GM19239 (cell line): ENCODE results near the gene COBL.

Source experiments
- DNase-seq: peaks from one replicate; pipeline ENCODE4 v3.0.0; 2011; ENCODE audit warnings: low spot score; ENCODE audit not compliant: insufficient read length
- FAIRE-seq: peaks from 2 replicates; lab custom pipeline; 2011; peaks lifted over from hg19 to GRCh38; lab: Jason Lieb, UNC

COBL gene

GRCh38 chr7:51239691-51240090, 76.9 kb downstream of the COBL start:
- DNase-seq (no peak), FAIRE-seq (no peak)

GRCh38 chr7:51238981-51239495, 77.6 kb downstream of the COBL start:
- DNase-seq = no peak
- no peak for FAIRE-seq

- FAIRE-seq (no peak), DNase-seq (no peak)
These were observed 79.0 kb downstream of the COBL start for GRCh38 chr7:51237446-51238133.

GRCh38 chr7:51236470-51237132, 80.0 kb downstream of the COBL start:
- FAIRE-seq = no peak
- no peak for DNase-seq

GRCh38 chr7:51235593-51236313, 80.9 kb downstream of the COBL start:
- FAIRE-seq = no peak

GRCh38 chr7:51234609-51235308, 81.8 kb downstream of the COBL start:
- no peak for FAIRE-seq
- no peak for DNase-seq

More at GRCh38 chr7:51235593-51236313, 80.9 kb downstream of the COBL start:
- DNase-seq = no peak

- DNase-seq = no peak
- FAIRE-seq = no peak
These were observed 82.5 kb downstream of the COBL start for GRCh38 chr7:51234139-51234538.

- FAIRE-seq = no peak
These were observed 83.2 kb downstream of the COBL start for GRCh38 chr7:51233374-51233773.

GRCh38 chr7:51230723-51231122, 85.9 kb downstream of the COBL start:
- DNase-seq (no peak), FAIRE-seq (no peak)

More at GRCh38 chr7:51233374-51233773, 83.2 kb downstream of the COBL start:
- no peak for DNase-seq

GRCh38 chr7:51230324-51230625, 86.3 kb downstream of the COBL start:
- FAIRE-seq (no peak), DNase-seq (no peak)

GRCh38 chr7:51229620-51230323, 86.8 kb downstream of the COBL start:
- DNase-seq = no peak
- no peak for FAIRE-seq

GRCh38 chr7:51229106-51229537, 87.5 kb downstream of the COBL start:
- FAIRE-seq (no peak), DNase-seq (no peak)

- no peak for FAIRE-seq
- DNase-seq = no peak
These were observed 88.1 kb downstream of the COBL start for GRCh38 chr7:51228386-51228958.

GRCh38 chr7:51227861-51228260, 88.7 kb downstream of the COBL start:
- no peak for FAIRE-seq
- DNase-seq = no peak

GRCh38 chr7:51226916-51227535, 89.6 kb downstream of the COBL start:
- FAIRE-seq = no peak
- DNase-seq = no peak

- no peak for DNase-seq
- no peak for FAIRE-seq
These were observed 90.4 kb downstream of the COBL start for GRCh38 chr7:51226063-51226755.

GRCh38 chr7:51224811-51225595, 91.6 kb downstream of the COBL start:
- DNase-seq (no peak), FAIRE-seq (no peak)

- FAIRE-seq = no peak
- DNase-seq = no peak
These were observed 93.1 kb downstream of the COBL start for GRCh38 chr7:51223505-51223904.
